Measurements from ENCODE around the gene INTS6. TPM values are rescaled to one million over a fixed set of nuclear protein-coding genes. Genes with fewer than 3 reads are reported as not detected.

Gene INTS6
- total RNA-seq, 1 experiment from 2014 or later: 45.5 TPM

GRCh38 chr13:51488212-51488611 is 35.4 kb upstream of the INTS6 start:
- H3K4me3 ChIP-seq: no peak overlapping the region
- no peak for DNase-seq
- H3K4me1 ChIP-seq (replicated peaks; ENCODE audit: insufficient read depth): no peaks in the 10 kb centered on the region
- H3K27me3 ChIP-seq (ENCODE audit: insufficient read depth, low read depth): no peaks in the 10 kb centered on the region
- ChIA-PET CTCF (no interaction called here), POLR2A (ENCODE audit: unreplicated experiment) (no interaction called here)
- H4K20me1 ChIP-seq (ENCODE audit: insufficient read depth): no peaks in the 10 kb centered on the region
- no peaks in the 10 kb centered on the region for H3K36me3 ChIP-seq (ENCODE audit: low read depth)
- no peak overlapping the region for H3K4me2 ChIP-seq
- no peak overlapping the region for H3K27ac ChIP-seq
- H3K79me2 ChIP-seq (ENCODE audit: low read depth): no peaks in the 10 kb centered on the region
- no peak for TF ChIP-seq CTCF (conservative IDR thresholded peaks at IDR 0.05)
- TF ChIP-seq EZH2 (IDR thresholded peaks at IDR 0.05; ENCODE audit: low read depth): no peak
- no peaks in the 10 kb centered on the region for H3K9me3 ChIP-seq (ENCODE audit: insufficient read depth, low read depth)
- no peaks in the 10 kb centered on the region for H3K9me2 ChIP-seq (ENCODE audit: insufficient read depth)
- no TSS peak for BruUV-seq (replicated peaks)
- H3F3A ChIP-seq (ENCODE audit: insufficient read depth, low read depth): no peaks in the 10 kb centered on the region
- no peak overlapping the region for H2AFZ ChIP-seq
- intact Hi-C loops (cut with micrococcal nuclease; ENCODE audit: unreplicated experiment): no loop called here

- H3K4me2 ChIP-seq: no peak overlapping the region
- H3K4me3 ChIP-seq: no peak overlapping the region
- no peak overlapping the region for H2AFZ ChIP-seq
- intact Hi-C loops (cut with micrococcal nuclease; ENCODE audit: unreplicated experiment): no loop called here
- no TSS peak for BruUV-seq (replicated peaks)
- H4K20me1 ChIP-seq (ENCODE audit: insufficient read depth): no peaks in the 10 kb centered on the region
- H3K9me3 ChIP-seq (ENCODE audit: insufficient read depth, low read depth): no peaks in the 10 kb centered on the region
- H3F3A ChIP-seq (ENCODE audit: insufficient read depth, low read depth): no peaks in the 10 kb centered on the region
- H3K36me3 ChIP-seq (ENCODE audit: low read depth): no peaks in the 10 kb centered on the region
- H3K4me1 ChIP-seq (replicated peaks; ENCODE audit: insufficient read depth): peaks cover 6% of the 10 kb centered on the region; the same call in 1 of the 2 replicates
- no peaks in the 10 kb centered on the region for H3K27me3 ChIP-seq (ENCODE audit: insufficient read depth, low read depth)
- CTCF ChIA-PET: no interaction called here
- POLR2A ChIA-PET (ENCODE audit: unreplicated experiment): no interaction called here
- no peaks in the 10 kb centered on the region for H3K79me2 ChIP-seq (ENCODE audit: low read depth)
- no peak for DNase-seq
- TF ChIP-seq CTCF (conservative IDR thresholded peaks at IDR 0.05) (no peak), EZH2 (IDR thresholded peaks at IDR 0.05; ENCODE audit: low read depth) (no peak)
- H3K27ac ChIP-seq: no peak overlapping the region
- H3K9me2 ChIP-seq (ENCODE audit: insufficient read depth): no peaks in the 10 kb centered on the region
Measured at GRCh38 chr13:51481656-51482055, 28.8 kb upstream of the INTS6 start.

GRCh38 chr13:51479199-51479523 is 26.3 kb upstream of the INTS6 start:
- no peak for DNase-seq
- BruUV-seq (replicated peaks): no TSS peak
- H3K79me2 ChIP-seq (ENCODE audit: low read depth): no peaks in the 10 kb centered on the region
- intact Hi-C loops (cut with micrococcal nuclease; ENCODE audit: unreplicated experiment): no loop called here
- no peak overlapping the region for H2AFZ ChIP-seq
- H3K27ac ChIP-seq: no peak overlapping the region
- H3K9me2 ChIP-seq (ENCODE audit: insufficient read depth): no peaks in the 10 kb centered on the region
- no peaks in the 10 kb centered on the region for H3F3A ChIP-seq (ENCODE audit: insufficient read depth, low read depth)
- H4K20me1 ChIP-seq (ENCODE audit: insufficient read depth): no peaks in the 10 kb centered on the region
- H3K27me3 ChIP-seq (ENCODE audit: insufficient read depth, low read depth): no peaks in the 10 kb centered on the region
- H3K36me3 ChIP-seq (ENCODE audit: low read depth): no peaks in the 10 kb centered on the region
- TF ChIP-seq CTCF (conservative IDR thresholded peaks at IDR 0.05) (no peak), EZH2 (IDR thresholded peaks at IDR 0.05; ENCODE audit: low read depth) (no peak)
- H3K4me3 ChIP-seq: no peak overlapping the region
- H3K4me1 ChIP-seq (replicated peaks; ENCODE audit: insufficient read depth): peaks cover 6% of the 10 kb centered on the region; the same call in 1 of the 2 replicates
- H3K9me3 ChIP-seq (ENCODE audit: insufficient read depth, low read depth): no peaks in the 10 kb centered on the region
- ChIA-PET POLR2A (ENCODE audit: unreplicated experiment) (no interaction called here), CTCF (no interaction called here)
- no peak overlapping the region for H3K4me2 ChIP-seq
